Panc1 (cell line): ENCODE data around the gene RMI1. TPM values are rescaled to one million over a fixed set of nuclear protein-coding genes. Genes with fewer than 3 reads are reported as not detected.

Experiments used
- ATAC-seq: fragments of 200-7000 bp; cut with Tn5 transposase; 2 replicates; pipeline ENCODE4 v1.9.1; 2020; ENCODE audit warnings: mild to moderate bottlenecking, moderate library complexity
- BruUV-seq: library from RNA; stranded (reverse); fragments of 400-500 nt; replicated peaks from 2 replicates; lab custom pipeline; 2021; lab: Mats Ljungman, UMichigan
- CTCF ChIA-PET: fragments of 300-600 bp; sonication (Branson Sonifier 250); formaldehyde crosslinking; loops from one replicate; lab custom pipeline; 2022; ENCODE audit warnings: antibody characterized with exemption; lab: Charles Lee
- POLR2A ChIA-PET: fragments of 300-600 bp; sonication (Branson Sonifier 250); formaldehyde crosslinking; loops from one replicate; lab custom pipeline; 2022; ENCODE audit warnings: antibody characterized with exemption; lab: Charles Lee
- DNase-seq: peaks from one replicate; pipeline ENCODE4 v3.0.0-alpha.2; 2010; ENCODE audit warnings: low read depth, low spot score
- H3K27ac ChIP-seq: 2 replicates; pipeline ENCODE4 v1.5.1; 2011; ENCODE audit warnings: mild to moderate bottlenecking, low read length, inconsistent platforms
- H3K27me3 ChIP-seq: fragments of 200-500 bp; sonication (Bioruptor generic); 2 replicates; pipeline ENCODE4 v1.6.0; 2014; ENCODE audit warnings: low read length, inconsistent platforms; ENCODE audit not compliant: control insufficient read depth, insufficient read depth
- H3K36me3 ChIP-seq: fragments of 200-500 bp; sonication (Bioruptor generic); 2 replicates; pipeline ENCODE4 v1.5.1; 2014; ENCODE audit warnings: inconsistent platforms, mild to moderate bottlenecking, low read length, moderate library complexity; ENCODE audit not compliant: control insufficient read depth, insufficient read depth
- H3K4me1 ChIP-seq: 2 replicates; pipeline ENCODE4 v1.5.1; 2011; ENCODE audit warnings: inconsistent platforms, mild to moderate bottlenecking, low read length, moderate library complexity; ENCODE audit not compliant: control insufficient read depth, insufficient read depth
- H3K4me3 ChIP-seq, 2 experiments: 2 replicates each; pipeline ENCODE4 v1.5.1; 2011 to 2012; ENCODE audit warnings: low read depth in 2 of 2, low read length in 2 of 2, mild to moderate bottlenecking in 2 of 2, inconsistent platforms in 1 of 2, moderate library complexity in 1 of 2
- H3K9me3 ChIP-seq: fragments of 200-500 bp; sonication (Bioruptor generic); 2 replicates; pipeline ENCODE4 v1.5.1; 2014; ENCODE audit warnings: low read depth, mild to moderate bottlenecking, inconsistent platforms, low read length, moderate library complexity; ENCODE audit not compliant: control insufficient read depth, insufficient read depth
- CTCF ChIP-seq: fragments of 450-650 bp; IDR thresholded peaks from 2 replicates; pipeline ENCODE4 v1.5.1; 2017; ENCODE audit warnings: mild to moderate bottlenecking
- POLR2AphosphoS5 ChIP-seq: IDR thresholded peaks from 2 replicates; pipeline ENCODE4 v1.6.1; 2012; ENCODE audit warnings: mild to moderate bottlenecking, low read depth, low read length, moderate library complexity
- SIN3A ChIP-seq: IDR thresholded peaks from 2 replicates; pipeline ENCODE4 v1.6.1; 2012; ENCODE audit warnings: low read depth, mild to moderate bottlenecking, low read length, moderate library complexity, borderline replicate concordance; ENCODE audit not compliant: insufficient read depth
- TCF7L2 ChIP-seq: IDR thresholded peaks from 2 replicates; pipeline ENCODE4 v1.6.1; 2011; ENCODE audit warnings: mild to moderate bottlenecking, low read depth, low read length, inconsistent platforms
- in situ Hi-C: cut with HindIII; loops from 2 replicates; pipeline ENCODE4 v1.10.0; 2016; ENCODE audit warnings: low sequenced_read_pairs, low pct_unique_long_range_greater_than_20kb
- intact Hi-C: fragments of 100-400 bp; cut with micrococcal nuclease; formaldehyde crosslinking; loops from one replicate; pipeline ENCODE4 v1.10.0; 2022; ENCODE audit not compliant: unreplicated experiment
- total RNA-seq: library from RNA; stranded (reverse); gene quantifications from one replicate; pipeline ENCODE4 v1.2.1, GENCODE V29; 2021; ENCODE audit not compliant: unreplicated experiment
- TF ChIP-seq, protein P1 (sequence below), 2 experiments: IDR thresholded peaks; 2 replicates each; pipeline ENCODE4 v1.6.1; 2011 to 2012; ENCODE audit warnings: low read depth in 2 of 2, control low read depth in 1 of 2, low read length in 1 of 2, mild to moderate bottlenecking in 1 of 2, moderate library complexity in 1 of 2; ENCODE audit not compliant: insufficient read depth in 1 of 2

RMI1 gene
- total RNA-seq, 1 experiment from 2014 or later = 14.6 TPM

GRCh38 chr9:83932011-83932410, 48.6 kb upstream of the RMI1 start:
- H3K36me3 ChIP-seq = no peaks in the 10 kb centered on the region
- ATAC-seq (no peak), DNase-seq (no peak)
- no TSS peak for BruUV-seq
- H3K27ac ChIP-seq = no peak overlapping the region
- TF ChIP-seq, protein P1, sequence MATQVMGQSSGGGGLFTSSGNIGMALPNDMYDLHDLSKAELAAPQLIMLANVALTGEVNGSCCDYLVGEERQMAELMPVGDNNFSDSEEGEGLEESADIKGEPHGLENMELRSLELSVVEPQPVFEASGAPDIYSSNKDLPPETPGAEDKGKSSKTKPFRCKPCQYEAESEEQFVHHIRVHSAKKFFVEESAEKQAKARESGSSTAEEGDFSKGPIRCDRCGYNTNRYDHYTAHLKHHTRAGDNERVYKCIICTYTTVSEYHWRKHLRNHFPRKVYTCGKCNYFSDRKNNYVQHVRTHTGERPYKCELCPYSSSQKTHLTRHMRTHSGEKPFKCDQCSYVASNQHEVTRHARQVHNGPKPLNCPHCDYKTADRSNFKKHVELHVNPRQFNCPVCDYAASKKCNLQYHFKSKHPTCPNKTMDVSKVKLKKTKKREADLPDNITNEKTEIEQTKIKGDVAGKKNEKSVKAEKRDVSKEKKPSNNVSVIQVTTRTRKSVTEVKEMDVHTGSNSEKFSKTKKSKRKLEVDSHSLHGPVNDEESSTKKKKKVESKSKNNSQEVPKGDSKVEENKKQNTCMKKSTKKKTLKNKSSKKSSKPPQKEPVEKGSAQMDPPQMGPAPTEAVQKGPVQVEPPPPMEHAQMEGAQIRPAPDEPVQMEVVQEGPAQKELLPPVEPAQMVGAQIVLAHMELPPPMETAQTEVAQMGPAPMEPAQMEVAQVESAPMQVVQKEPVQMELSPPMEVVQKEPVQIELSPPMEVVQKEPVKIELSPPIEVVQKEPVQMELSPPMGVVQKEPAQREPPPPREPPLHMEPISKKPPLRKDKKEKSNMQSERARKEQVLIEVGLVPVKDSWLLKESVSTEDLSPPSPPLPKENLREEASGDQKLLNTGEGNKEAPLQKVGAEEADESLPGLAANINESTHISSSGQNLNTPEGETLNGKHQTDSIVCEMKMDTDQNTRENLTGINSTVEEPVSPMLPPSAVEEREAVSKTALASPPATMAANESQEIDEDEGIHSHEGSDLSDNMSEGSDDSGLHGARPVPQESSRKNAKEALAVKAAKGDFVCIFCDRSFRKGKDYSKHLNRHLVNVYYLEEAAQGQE (IDR thresholded peaks at IDR 0.05; ENCODE audit: insufficient read depth in 1 of 2, low read depth in 2 of 2, low read length in 1 of 2) = no peak
- TF ChIP-seq TCF7L2 = no peak
- no peak for TF ChIP-seq SIN3A
- TF ChIP-seq CTCF = no peak
- TF ChIP-seq POLR2AphosphoS5 = no peak
- H3K27me3 ChIP-seq = no peaks in the 10 kb centered on the region
- H3K4me3 ChIP-seq = no peak overlapping the region
- H3K9me3 ChIP-seq = no peaks in the 10 kb centered on the region
- in situ Hi-C loops = no loop called here
- no peaks in the 10 kb centered on the region for H3K4me1 ChIP-seq
- CTCF ChIA-PET = no interaction called here
- intact Hi-C loops = no loop called here
- POLR2A ChIA-PET = no interaction called here

DNA sequence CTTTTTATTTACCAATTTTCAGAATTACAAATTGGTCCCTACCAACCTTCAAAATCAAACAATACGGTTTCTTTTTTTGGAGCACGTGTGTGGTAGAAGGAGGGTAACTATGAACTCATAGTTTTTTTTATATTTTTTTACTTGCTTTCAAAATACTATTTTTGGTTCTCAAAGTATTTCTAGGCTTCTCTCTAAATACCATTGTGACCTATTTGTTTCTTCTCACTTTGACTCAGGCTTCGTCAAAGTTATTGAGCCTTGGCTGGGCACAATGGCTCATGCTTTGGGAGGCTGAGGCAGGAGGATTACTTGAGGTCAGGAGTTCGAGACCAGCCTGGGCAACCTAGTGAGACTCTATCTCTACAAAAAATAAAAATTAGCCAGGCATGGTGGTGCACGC, 47.8 kb upstream of the RMI1 start:
- Histone ChIP-seq H3K36me3 (no peaks in the 10 kb centered on the region), H3K4me1 (no peaks in the 10 kb centered on the region), H3K27ac (no peak overlapping the region), H3K4me3 (no peak overlapping the region), H3K27me3 (no peaks in the 10 kb centered on the region), H3K9me3 (no peaks in the 10 kb centered on the region)
- CTCF ChIA-PET = no interaction called here
- BruUV-seq = no TSS peak
- intact Hi-C loops (no loop called here), in situ Hi-C loops (no loop called here)
- no peak for DNase-seq
- no peak for ATAC-seq
- POLR2A ChIA-PET = no interaction called here
- TF ChIP-seq TCF7L2 (no peak), POLR2AphosphoS5 (no peak)
- TF ChIP-seq, protein P1 (IDR thresholded peaks at IDR 0.05; ENCODE audit: insufficient read depth in 1 of 2, low read depth in 2 of 2, low read length in 1 of 2) = no peak
